ENCODE measurements around the gene KRT5. TPM values are rescaled to one million over a fixed set of nuclear protein-coding genes. Genes with fewer than 3 reads are reported as not detected.

Gene KRT5
- total RNA-seq, 2 donors from 2014 or later, result not detected

GRCh38 chr12:52498946-52499345, 21.2 kb downstream of the KRT5 start:
- DNase-seq, result no peak
- no peak overlapping the region for H3K27ac ChIP-seq
- H3K4me3 ChIP-seq, result no peak overlapping the region
- no peaks in the 10 kb centered on the region for H3K27me3 ChIP-seq
- no peaks in the 10 kb centered on the region for H3K9me3 ChIP-seq
- no peaks in the 10 kb centered on the region for H3K36me3 ChIP-seq
- intact Hi-C loops (cut with DNase I), result no loop called here
- H3K4me1 ChIP-seq, result no peaks in the 10 kb centered on the region
- H3K9ac ChIP-seq (ENCODE audit: low read depth in 2 of 2, low read length in 2 of 2), result no peak overlapping the region
- no peak for TF ChIP-seq CTCF (IDR thresholded peaks at IDR 0.05)

GRCh38 chr12:52497975-52498374, 22.2 kb downstream of the KRT5 start:
- Histone ChIP-seq H3K36me3 (no peaks in the 10 kb centered on the region), H3K27ac (no peak overlapping the region), H3K27me3 (no peaks in the 10 kb centered on the region), H3K9ac (ENCODE audit: low read depth in 2 of 2, low read length in 2 of 2) (no peak overlapping the region), H3K4me3 (no peak overlapping the region), H3K9me3 (no peaks in the 10 kb centered on the region), H3K4me1 (no peaks in the 10 kb centered on the region)
- intact Hi-C loops (cut with DNase I), result no loop called here
- DNase-seq, result no peak
- TF ChIP-seq CTCF (IDR thresholded peaks at IDR 0.05), result no peak

GRCh38 chr12:52496590-52497071, 23.6 kb downstream of the KRT5 start:
- no peak for DNase-seq
- Histone ChIP-seq H3K27me3 (no peaks in the 10 kb centered on the region), H3K36me3 (no peaks in the 10 kb centered on the region), H3K9me3 (no peaks in the 10 kb centered on the region), H3K4me1 (no peaks in the 10 kb centered on the region), H3K27ac (no peak overlapping the region), H3K9ac (ENCODE audit: low read depth in 2 of 2, low read length in 2 of 2) (no peak overlapping the region), H3K4me3 (no peak overlapping the region)
- no peak for TF ChIP-seq CTCF (IDR thresholded peaks at IDR 0.05)
- intact Hi-C loops (cut with DNase I), result no loop called here

- Histone ChIP-seq H3K9ac (ENCODE audit: low read depth in 2 of 2, low read length in 2 of 2) (no peak overlapping the region), H3K27ac (no peak overlapping the region), H3K9me3 (no peaks in the 10 kb centered on the region), H3K36me3 (no peaks in the 10 kb centered on the region), H3K4me1 (no peaks in the 10 kb centered on the region), H3K4me3 (no peak overlapping the region), H3K27me3 (no peaks in the 10 kb centered on the region)
- no peak for TF ChIP-seq CTCF (IDR thresholded peaks at IDR 0.05)
- no peak for DNase-seq
- intact Hi-C loops (cut with DNase I), result no loop called here
These were observed 24.1 kb downstream of the KRT5 start for GRCh38 chr12:52496054-52496453.

GRCh38 chr12:52495389-52495788, 24.8 kb downstream of the KRT5 start:
- Histone ChIP-seq H3K4me1 (no peaks in the 10 kb centered on the region), H3K36me3 (no peaks in the 10 kb centered on the region), H3K9me3 (no peaks in the 10 kb centered on the region), H3K27me3 (no peaks in the 10 kb centered on the region), H3K4me3 (no peak overlapping the region), H3K9ac (ENCODE audit: low read depth in 2 of 2, low read length in 2 of 2) (no peak overlapping the region), H3K27ac (no peak overlapping the region)
- no peak for DNase-seq
- intact Hi-C loops (cut with DNase I), result no loop called here
- no peak for TF ChIP-seq CTCF (IDR thresholded peaks at IDR 0.05)

GRCh38 chr12:52494518-52494917, 25.7 kb downstream of the KRT5 start:
- no peak overlapping the region for H3K4me3 ChIP-seq
- H3K27me3 ChIP-seq, result no peaks in the 10 kb centered on the region
- H3K4me1 ChIP-seq, result no peaks in the 10 kb centered on the region
- intact Hi-C loops (cut with DNase I), result no loop called here
- DNase-seq, result no peak
- no peaks in the 10 kb centered on the region for H3K36me3 ChIP-seq
- no peak for TF ChIP-seq CTCF (IDR thresholded peaks at IDR 0.05)
- H3K9ac ChIP-seq (ENCODE audit: low read depth in 2 of 2, low read length in 2 of 2), result no peak overlapping the region
- no peaks in the 10 kb centered on the region for H3K9me3 ChIP-seq
- H3K27ac ChIP-seq, result no peak overlapping the region
